Suprapubic skin (tissue), 3 donors: ENCODE results near the gene PPM1N.

Experiments used
- CTCF ChIP-seq, 2 donors: fragments of 200-600 bp in 1 of 2; fragments of 450-650 bp in 1 of 2; sonication (generic) in 1 of 2; IDR thresholded peaks; one replicate each; pipeline ENCODE4 v1.5.1; 2016 to 2019; ENCODE audit warnings: antibody characterized with exemption in 2 of 2, mild to moderate bottlenecking in 1 of 2, moderate library complexity in 1 of 2
- POLR2A ChIP-seq, 2 donors: fragments of 450-650 bp; IDR thresholded peaks; one replicate each; pipeline ENCODE4 v1.6.1; 2017; ENCODE audit warnings: antibody characterized with exemption in 2 of 2, mild to moderate bottlenecking in 2 of 2, moderate library complexity in 2 of 2

DNA sequence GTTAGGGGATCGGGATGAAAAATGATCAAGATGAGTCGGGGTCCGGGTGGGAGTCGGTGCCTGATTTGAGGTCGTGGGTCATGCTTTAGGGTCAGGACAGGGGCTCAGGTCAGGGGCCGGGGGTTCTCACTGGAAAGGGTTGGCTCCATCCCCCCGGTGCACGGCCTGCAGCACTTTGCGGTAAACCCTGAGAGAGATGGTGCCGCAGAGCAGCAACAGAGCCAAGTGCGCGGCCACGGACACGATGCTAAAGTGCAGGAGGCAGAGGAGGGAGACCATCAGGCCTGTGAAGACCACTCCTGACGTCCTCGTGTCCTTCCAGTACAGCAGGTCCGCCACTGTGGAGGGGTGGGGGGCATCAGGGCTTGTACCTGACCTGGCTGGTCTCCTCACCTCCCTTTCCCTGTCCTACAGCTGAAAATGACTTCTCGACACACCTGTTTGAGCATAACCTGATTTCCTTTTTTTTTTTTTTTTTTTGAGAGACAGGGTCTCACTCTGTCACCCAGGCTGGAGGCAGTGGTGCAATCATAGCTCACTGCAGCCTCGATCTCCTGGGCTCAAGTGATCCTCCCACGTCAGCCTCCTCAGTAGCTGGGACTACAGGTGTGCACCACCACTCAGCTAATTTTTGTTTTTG is 8.9 kb upstream of the PPM1N start:
- TF ChIP-seq CTCF (IDR thresholded peaks at IDR 0.05), result no peak
- no peak for TF ChIP-seq POLR2A (IDR thresholded peaks at IDR 0.05)
